HepG2 (cell line): ENCODE data around the gene SHANK3. TPM values are rescaled to one million over a fixed set of nuclear protein-coding genes. Genes with fewer than 3 reads are reported as not detected.

Experiments used
- ATAC-seq: fragments of 200-7000 bp; cut with Tn5 transposase; 3 replicates; pipeline ENCODE4 v1.9.1; 2020; ENCODE audit warnings: mild to moderate bottlenecking, moderate library complexity
- BruUV-seq: library from RNA; stranded (reverse); fragments of 400-500 nt; replicated peaks from 2 replicates; lab custom pipeline; 2021; lab: Mats Ljungman, UMichigan
- CTCF ChIA-PET: fragments of 300-600 bp; formaldehyde crosslinking; extraction: SDS; loops from one replicate; lab custom pipeline; 2021; ENCODE audit warnings: low total read pairs, inconsistent platforms, low intra/inter-chr PET ratio; lab: Yijun Ruan, JAX
- POLR2A ChIA-PET: fragments of 350-600 bp; sonication (Branson Sonifier 250); formaldehyde crosslinking; loops from one replicate; lab custom pipeline; 2020; ENCODE audit warnings: antibody characterized with exemption, inconsistent platforms; lab: Yijun Ruan, JAX
- DNase-seq: peaks from one replicate; pipeline ENCODE4 v3.0.0-alpha.2; 2015; ENCODE audit warnings: low spot score
- FAIRE-seq: peaks from 3 replicates; lab custom pipeline; 2011; peaks lifted over from hg19 to GRCh38; lab: Jason Lieb, UNC
- H2AFZ ChIP-seq: one replicate; pipeline ENCODE4 v1.6.1; 2011; ENCODE audit warnings: low read length, inconsistent platforms
- H3K27ac ChIP-seq: fragments of 300-600 bp; 3 replicates; pipeline ENCODE4 v1.8.0; 2011; ENCODE audit warnings: mixed run types, mild to moderate bottlenecking, mixed read lengths, low read length, inconsistent platforms; ENCODE audit not compliant: insufficient read depth; ENCODE audit errors: extremely low read length
- H3K27me3 ChIP-seq, 2 experiments: fragments of 200-600 bp in 1 of 2; 2 replicates in 1 of 2; 3 replicates in 1 of 2; pipeline versions ENCODE4 v1.6.0 to v1.8.0; 2011; ENCODE audit warnings: low read length in 2 of 2, mild to moderate bottlenecking in 2 of 2, moderate library complexity in 2 of 2, inconsistent platforms in 1 of 2; ENCODE audit not compliant: insufficient read depth in 2 of 2, control insufficient read depth in 1 of 2
- H3K36me3 ChIP-seq, 2 experiments: fragments of 200-600 bp in 1 of 2; replicated peaks in 1 of 2; 2 replicates in 1 of 2; 3 replicates in 1 of 2; pipeline versions ENCODE4 v1.5.1 to v1.8.0; 2011; ENCODE audit warnings: low read length in 2 of 2, inconsistent platforms in 1 of 2; ENCODE audit not compliant: insufficient read depth in 2 of 2, control insufficient read depth in 1 of 2
- H3K4me1 ChIP-seq: 2 replicates; pipeline ENCODE4 v1.5.1; 2012; ENCODE audit warnings: low read length, inconsistent platforms; ENCODE audit not compliant: insufficient read depth
- H3K4me2 ChIP-seq: 2 replicates; pipeline ENCODE4 v1.6.0; 2011; ENCODE audit warnings: low read depth, low read length, inconsistent platforms
- H3K4me3 ChIP-seq, 3 experiments: fragments of 200-600 bp in 1 of 3; sonication (generic), shearing (Covaris generic) in 1 of 3; replicated peaks in 1 of 3; 2 replicates each; pipeline ENCODE4 v1.5.1; 2011 to 2016; ENCODE audit warnings: low read length in 3 of 3, inconsistent platforms in 2 of 3, low read depth in 2 of 3, mild to moderate bottlenecking in 2 of 3, control low read depth in 1 of 3, mixed read lengths in 1 of 3; ENCODE audit not compliant: insufficient read depth in 1 of 3
- H3K79me2 ChIP-seq: one replicate; pipeline ENCODE4 v1.6.1; 2011; ENCODE audit warnings: low read length, inconsistent platforms; ENCODE audit not compliant: insufficient read depth
- H3K9ac ChIP-seq: 2 replicates; pipeline ENCODE4 v1.6.0; 2011; ENCODE audit warnings: mild to moderate bottlenecking, low read depth, low read length, inconsistent platforms; ENCODE audit not compliant: insufficient read depth
- H3K9me3 ChIP-seq: 2 replicates; pipeline ENCODE4 v1.5.1; 2012; ENCODE audit warnings: mild to moderate bottlenecking, low read length
- H4K20me1 ChIP-seq: 2 replicates; pipeline ENCODE4 v1.6.0; 2011; ENCODE audit warnings: inconsistent platforms, mild to moderate bottlenecking, low read length, moderate library complexity; ENCODE audit not compliant: insufficient read depth
- HMGA1 ChIP-seq: sonication (generic); formaldehyde crosslinking; conservative IDR thresholded peaks from 2 replicates; pipeline ENCODE4 v1.4.0; 2020; ENCODE audit warnings: missing genetic modification reagents
- HOXA5 ChIP-seq: sonication (generic); formaldehyde crosslinking; IDR thresholded peaks from 2 replicates; pipeline ENCODE4 v1.4.0; 2020; ENCODE audit warnings: missing genetic modification reagents
- ISX ChIP-seq: sonication (generic); formaldehyde crosslinking; conservative IDR thresholded peaks from 2 replicates; pipeline ENCODE4 v1.5.0; 2020; ENCODE audit warnings: missing genetic modification reagents
- PCBP2 ChIP-seq: fragments of 200-400 bp; formaldehyde crosslinking; optimal IDR thresholded peaks from 2 replicates; pipeline ENCODE3; 2018; ENCODE audit warnings: low read length, low read depth; ENCODE audit not compliant: poor library complexity, severe bottlenecking
- SAFB2 ChIP-seq: sonication (generic); formaldehyde crosslinking; IDR thresholded peaks from 2 replicates; pipeline ENCODE4 v1.5.1; 2020; ENCODE audit warnings: missing genetic modification reagents, low read depth, mild to moderate bottlenecking, borderline replicate concordance
- SOX13 ChIP-seq, 3 experiments: fragments of 450-650 bp in 1 of 3; sonication (generic) in 1 of 3; formaldehyde crosslinking in 1 of 3; IDR thresholded peaks in 2 of 3; conservative IDR thresholded peaks in 1 of 3; 2 replicates each; pipeline versions ENCODE4 v1.5.0 to v1.6.1; 2016 to 2020; ENCODE audit warnings: antibody characterized with exemption in 1 of 3, mild to moderate bottlenecking in 1 of 3, missing compliant biosample characterization in 1 of 3, missing genetic modification reagents in 1 of 3, moderate library complexity in 1 of 3
- SRSF1 ChIP-seq: fragments of 200-400 bp; formaldehyde crosslinking; optimal IDR thresholded peaks from 2 replicates; pipeline ENCODE3; 2017; ENCODE audit warnings: mild to moderate bottlenecking, low read depth, low read length, moderate library complexity
- ZNF230 ChIP-seq: sonication (generic); formaldehyde crosslinking; IDR thresholded peaks from 2 replicates; pipeline ENCODE4 v1.4.0; 2020; ENCODE audit warnings: mild to moderate bottlenecking, missing genetic modification reagents
- ZNF367 ChIP-seq: sonication (generic); formaldehyde crosslinking; IDR thresholded peaks from 2 replicates; pipeline ENCODE4 v1.4.0; 2020; ENCODE audit warnings: missing genetic modification reagents, borderline replicate concordance
- ZNF484 ChIP-seq: sonication (generic); formaldehyde crosslinking; IDR thresholded peaks from 2 replicates; pipeline ENCODE4 v1.5.1; 2020; ENCODE audit warnings: mild to moderate bottlenecking, low read depth, missing genetic modification reagents, borderline replicate concordance
- ZNF607 ChIP-seq: sonication (generic); formaldehyde crosslinking; IDR thresholded peaks from 2 replicates; pipeline ENCODE4 v1.5.1; 2020; ENCODE audit warnings: missing genetic modification reagents, mild to moderate bottlenecking, borderline replicate concordance
- ZNF629 ChIP-seq: sonication (generic); formaldehyde crosslinking; conservative IDR thresholded peaks from 2 replicates; pipeline ENCODE4 v1.5.0; 2020; ENCODE audit warnings: missing genetic modification reagents
- ZNF747 ChIP-seq: sonication (generic); formaldehyde crosslinking; IDR thresholded peaks from 2 replicates; pipeline ENCODE4 v1.8.1; 2023; ENCODE audit warnings: missing genetic modification reagents, mild to moderate bottlenecking, borderline replicate concordance
- WGBS: methylation state at CpG from one replicate; pipeline ENCODE4 v1.1.6; 2017; ENCODE audit warnings: low lambda C conversion rate; 5-methylcytosine and 5-hydroxymethylcytosine counted together
- in situ Hi-C: cut with HindIII; loops from 2 replicates; pipeline ENCODE4 v1.10.0; 2017; ENCODE audit warnings: low pct_unique_long_range_greater_than_20kb; ENCODE audit not compliant: extremely low pct_ligation_motif_present
- intact Hi-C: fragments of 100-400 bp; cut with micrococcal nuclease; formaldehyde crosslinking; loops from one replicate; pipeline ENCODE4 v1.10.0; 2022; ENCODE audit not compliant: unreplicated experiment
- polyA plus RNA-seq, 8 experiments: library from polyadenylated mRNA; depleted of rRNA in 3 of 8; stranded (reverse) in 7 of 8; unstranded in 1 of 8; fragments of >200 nt; fragmentation: Illumina TruSeq in 4 of 8; extraction: Trizol in 4 of 8; gene quantifications; 2 replicates each; pipeline versions ENCODE4 v1.2.1 to v1.2.3, GENCODE V29; 2011 to 2016; ENCODE audit warnings: low read depth in 4 of 8, missing spikeins in 1 of 8, mixed read lengths in 1 of 8; ENCODE audit not compliant: insufficient read depth in 1 of 8
- total RNA-seq, 5 experiments: library from RNA; depleted of rRNA; stranded (reverse); fragments of >200 nt; fragmentation: Illumina TruSeq; extraction: Trizol; gene quantifications; 2 replicates each; pipeline ENCODE4 v1.2.3, GENCODE V29; 2016; ENCODE audit warnings: low read depth in 1 of 5
- TF ChIP-seq, protein P1 (sequence below): sonication (generic); formaldehyde crosslinking; IDR thresholded peaks from 2 replicates; pipeline ENCODE4 v1.4.0; 2020; ENCODE audit warnings: mild to moderate bottlenecking, low read depth, missing genetic modification reagents
- TF ChIP-seq, protein P2 (sequence below): IDR thresholded peaks from 2 replicates; pipeline ENCODE4 v1.6.1; 2016; ENCODE audit warnings: missing compliant biosample characterization, missing genetic modification reagents, borderline replicate concordance

SHANK3 gene
- total and polyA plus RNA-seq, 2 of the 13 experiments (the other 11 are each of a cell fraction or from before 2014, with no cell fraction given), result 2.9 to 4.6 TPM

DNA sequence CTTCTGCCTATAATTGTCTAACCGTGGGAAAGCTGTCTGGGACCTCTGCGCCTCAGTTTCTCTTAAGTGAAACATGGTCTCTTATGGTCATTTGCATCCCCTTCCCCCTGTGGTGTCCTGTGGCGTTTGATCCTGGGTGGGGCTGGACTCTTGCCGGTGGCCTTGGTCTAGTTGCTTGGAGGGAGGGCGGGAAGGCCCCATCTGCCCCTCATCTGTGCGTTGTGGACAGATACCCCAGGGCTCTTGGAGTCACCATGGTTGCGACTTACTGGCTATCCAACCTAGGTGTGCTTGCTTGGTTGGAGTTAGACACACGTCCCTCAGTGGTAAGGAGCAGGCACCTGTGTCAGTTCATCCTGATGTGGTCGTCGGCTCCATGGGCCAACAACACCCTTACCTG, 15.2 kb downstream of the SHANK3 start:
- ChIA-PET POLR2A (interaction anchor here (1.4 to 1.7 kb wide), 2 partner anchors 12 to 46 kb away, joined by 4 to 7 read pairs; no protein-coding TSS in a partner anchor), CTCF (no interaction called here)
- BruUV-seq, result no TSS peak
- H3K4me1 ChIP-seq, result peaks cover 16% of the 10 kb centered on the region
- 93% methylated on average over 7 of the region's 10 CpGs for WGBS
- DNase-seq, result no peak
- H3K4me3 ChIP-seq, result no peak overlapping the region
- intact Hi-C loops, result no loop called here
- FAIRE-seq, result no peak
- no peaks in the 10 kb centered on the region for H4K20me1 ChIP-seq
- no peak overlapping the region for H2AFZ ChIP-seq
- no peak for ATAC-seq
- TF ChIP-seq SRSF1 (no peak), PCBP2 (no peak), HMGA1 (CRISPR knock-in tag) (no peak), ISX (CRISPR knock-in tag) (no peak), SAFB2 (CRISPR knock-in tag) (no peak), ZNF607 (CRISPR knock-in tag) (no peak), ZNF367 (no peak), ZNF230 (CRISPR knock-in tag) (no peak), SOX13 (IDR thresholded peaks at IDR 0.05) (no peak), SOX13 (CRISPR knock-in tag; conservative IDR thresholded peaks at IDR 0.05 in 1 of 2, IDR thresholded peaks at IDR 0.05 in 1 of 2) (no peak), HOXA5 (CRISPR knock-in tag) (no peak), ZNF747 (CRISPR knock-in tag) (no peak), ZNF484 (no peak), ZNF629 (no peak)
- TF ChIP-seq, protein P1, sequence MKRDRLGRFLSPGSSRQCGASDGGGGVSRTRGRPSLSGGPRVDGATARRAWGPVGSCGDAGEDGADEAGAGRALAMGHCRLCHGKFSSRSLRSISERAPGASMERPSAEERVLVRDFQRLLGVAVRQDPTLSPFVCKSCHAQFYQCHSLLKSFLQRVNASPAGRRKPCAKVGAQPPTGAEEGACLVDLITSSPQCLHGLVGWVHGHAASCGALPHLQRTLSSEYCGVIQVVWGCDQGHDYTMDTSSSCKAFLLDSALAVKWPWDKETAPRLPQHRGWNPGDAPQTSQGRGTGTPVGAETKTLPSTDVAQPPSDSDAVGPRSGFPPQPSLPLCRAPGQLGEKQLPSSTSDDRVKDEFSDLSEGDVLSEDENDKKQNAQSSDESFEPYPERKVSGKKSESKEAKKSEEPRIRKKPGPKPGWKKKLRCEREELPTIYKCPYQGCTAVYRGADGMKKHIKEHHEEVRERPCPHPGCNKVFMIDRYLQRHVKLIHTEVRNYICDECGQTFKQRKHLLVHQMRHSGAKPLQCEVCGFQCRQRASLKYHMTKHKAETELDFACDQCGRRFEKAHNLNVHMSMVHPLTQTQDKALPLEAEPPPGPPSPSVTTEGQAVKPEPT (CRISPR knock-in tag), result no peak
- TF ChIP-seq, protein P2, sequence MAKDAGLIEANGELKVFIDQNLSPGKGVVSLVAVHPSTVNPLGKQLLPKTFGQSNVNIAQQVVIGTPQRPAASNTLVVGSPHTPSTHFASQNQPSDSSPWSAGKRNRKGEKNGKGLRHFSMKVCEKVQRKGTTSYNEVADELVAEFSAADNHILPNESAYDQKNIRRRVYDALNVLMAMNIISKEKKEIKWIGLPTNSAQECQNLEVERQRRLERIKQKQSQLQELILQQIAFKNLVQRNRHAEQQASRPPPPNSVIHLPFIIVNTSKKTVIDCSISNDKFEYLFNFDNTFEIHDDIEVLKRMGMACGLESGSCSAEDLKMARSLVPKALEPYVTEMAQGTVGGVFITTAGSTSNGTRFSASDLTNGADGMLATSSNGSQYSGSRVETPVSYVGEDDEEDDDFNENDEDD (CRISPR knock-in tag), result no peak
- TF ChIP-seq, all 625 proteins: peak for 0
- Histone ChIP-seq H3K4me2 (no peak overlapping the region), H3K79me2 (no peaks in the 10 kb centered on the region), H3K27ac (no peak overlapping the region), H3K9ac (no peak overlapping the region), H3K36me3 (no peaks in the 10 kb centered on the region), H3K9me3 (no peaks in the 10 kb centered on the region), H3K27me3 (no peaks in the 10 kb centered on the region)
- in situ Hi-C loops, result no loop called here
